ES-I3 (cell line): ENCODE measurements around the gene LENG9.
A peak's percentile ranks its signal among the peaks of the same experiment; 100 is the strongest.

Source experiments
- H3K36me3 ChIP-seq: 2 replicates; pipeline ENCODE4 v1.6.1; 2013; ENCODE audit warnings: mild to moderate bottlenecking, low read length, control low read depth, moderate library complexity; ENCODE audit not compliant: insufficient read depth
- H3K4me1 ChIP-seq: 2 replicates; pipeline ENCODE4 v1.6.1; 2013; ENCODE audit warnings: mild to moderate bottlenecking, control low read depth, low read length; ENCODE audit not compliant: insufficient read depth
- H3K9ac ChIP-seq: 2 replicates; pipeline ENCODE4 v1.6.1; 2013; ENCODE audit warnings: low read depth, mild to moderate bottlenecking, low read length, moderate library complexity
- H3K9me3 ChIP-seq: 2 replicates; pipeline ENCODE4 v1.6.1; 2013; ENCODE audit warnings: mild to moderate bottlenecking, low read length, moderate library complexity; ENCODE audit not compliant: control insufficient read depth, insufficient read depth

LENG9 gene

GRCh38 chr19:54432144-54432738 lies 31.3 kb downstream of the LENG9 start:
- no peaks in the 10 kb centered on the region; the same call in 1 of the 2 replicates for H3K36me3 ChIP-seq
- H3K9ac ChIP-seq = no peak overlapping the region
- no peaks in the 10 kb centered on the region for H3K9me3 ChIP-seq
- H3K4me1 ChIP-seq = peaks cover 16% of the 10 kb centered on the region; the same call in 1 of the 2 replicates

- Histone ChIP-seq H3K4me1 (peaks cover 9% of the 10 kb centered on the region; the same call in 1 of the 2 replicates), H3K9me3 (no peaks in the 10 kb centered on the region), H3K9ac (peak overlapping the region; percentile 27; the same call in 1 of the 2 replicates), H3K36me3 (no peaks in the 10 kb centered on the region)
Measured at GRCh38 chr19:54431255-54431838, 32.2 kb downstream of the LENG9 start.

GRCh38 chr19:54430306-54431254 lies 33.0 kb downstream of the LENG9 start:
- Histone ChIP-seq H3K9me3 (no peaks in the 10 kb centered on the region), H3K9ac (peak overlapping the region; percentile 81; the same call in 1 of the 2 replicates), H3K4me1 (peaks cover 5% of the 10 kb centered on the region; the same call in 1 of the 2 replicates), H3K36me3 (no peaks in the 10 kb centered on the region)

GRCh38 chr19:54429545-54430227 lies 33.9 kb downstream of the LENG9 start:
- H3K9ac ChIP-seq = peak overlapping the region; percentile 81; the same call in 1 of the 2 replicates
- H3K9me3 ChIP-seq = no peaks in the 10 kb centered on the region
- no peaks in the 10 kb centered on the region for H3K36me3 ChIP-seq
- no peaks in the 10 kb centered on the region; the same call in 1 of the 2 replicates for H3K4me1 ChIP-seq

- Histone ChIP-seq H3K9me3 (no peaks in the 10 kb centered on the region), H3K9ac (no peak overlapping the region), H3K36me3 (no peaks in the 10 kb centered on the region), H3K4me1 (no peaks in the 10 kb centered on the region; the same call in 1 of the 2 replicates)
Measured at GRCh38 chr19:54429176-54429495, 34.4 kb downstream of the LENG9 start.

GRCh38 chr19:54428323-54429175 lies 35.0 kb downstream of the LENG9 start:
- Histone ChIP-seq H3K9ac (no peak overlapping the region), H3K9me3 (no peaks in the 10 kb centered on the region), H3K4me1 (no peaks in the 10 kb centered on the region; the same call in 1 of the 2 replicates), H3K36me3 (no peaks in the 10 kb centered on the region)

GRCh38 chr19:54427586-54427985 lies 36.0 kb downstream of the LENG9 start:
- H3K4me1 ChIP-seq = no peaks in the 10 kb centered on the region; the same call in 1 of the 2 replicates
- H3K9ac ChIP-seq = no peak overlapping the region
- H3K9me3 ChIP-seq = no peaks in the 10 kb centered on the region
- H3K36me3 ChIP-seq = no peaks in the 10 kb centered on the region

GRCh38 chr19:54426291-54426931 lies 37.2 kb downstream of the LENG9 start:
- no peaks in the 10 kb centered on the region for H3K36me3 ChIP-seq
- peaks cover 7% of the 10 kb centered on the region for H3K4me1 ChIP-seq
- no peak overlapping the region for H3K9ac ChIP-seq
- H3K9me3 ChIP-seq = no peaks in the 10 kb centered on the region

- Histone ChIP-seq H3K36me3 (no peaks in the 10 kb centered on the region), H3K9me3 (no peaks in the 10 kb centered on the region), H3K9ac (no peak overlapping the region), H3K4me1 (peaks cover 10% of the 10 kb centered on the region)
Measured at GRCh38 chr19:54425382-54425723, 38.2 kb downstream of the LENG9 start.

- Histone ChIP-seq H3K36me3 (no peaks in the 10 kb centered on the region), H3K9ac (no peak overlapping the region), H3K9me3 (no peaks in the 10 kb centered on the region), H3K4me1 (peaks cover 10% of the 10 kb centered on the region)
Measured at GRCh38 chr19:54424660-54425381, 38.8 kb downstream of the LENG9 start.

GRCh38 chr19:54424201-54424600 lies 39.4 kb downstream of the LENG9 start:
- Histone ChIP-seq H3K4me1 (peaks cover 10% of the 10 kb centered on the region), H3K36me3 (no peaks in the 10 kb centered on the region), H3K9ac (no peak overlapping the region), H3K9me3 (no peaks in the 10 kb centered on the region)

- H3K9me3 ChIP-seq = no peaks in the 10 kb centered on the region
- peaks cover 22% of the 10 kb centered on the region for H3K4me1 ChIP-seq
- no peaks in the 10 kb centered on the region for H3K36me3 ChIP-seq
- no peak overlapping the region for H3K9ac ChIP-seq
Measured at GRCh38 chr19:54422136-54422535, 41.4 kb downstream of the LENG9 start.

- H3K36me3 ChIP-seq = no peaks in the 10 kb centered on the region
- no peaks in the 10 kb centered on the region for H3K9me3 ChIP-seq
- peaks cover 22% of the 10 kb centered on the region for H3K4me1 ChIP-seq
- no peak overlapping the region for H3K9ac ChIP-seq
Measured at GRCh38 chr19:54421521-54421920, 42.1 kb downstream of the LENG9 start.
